ENCODE measurements around the gene KCNQ1. TPM values are rescaled to one million over a fixed set of nuclear protein-coding genes. Genes with fewer than 3 reads are reported as not detected.

Gene KCNQ1
- total and polyA plus RNA-seq, 5 experiments from 2014 or later = 8.7 to 25.1 (median 22.9) TPM

- Mint-ChIP-seq H3K36me3 (peaks cover 29 to 60% (median 32%) of the 10 kb centered on the region in 3 donors), H3K27ac (no peak overlapping the region), H3K27me3 (peaks cover 0 to 7% (median 0%) of the 10 kb centered on the region in 5 donors), H3K4me1 (peaks cover 8 to 20% (median 14%) of the 10 kb centered on the region in 4 donors), H3K9me3 (peaks cover 5 to 66% (median 24%) of the 10 kb centered on the region in 9 donors), H3K4me3 (no peak overlapping the region)
- ATAC-seq (no peak), DNase-seq (peak in 1 of 10 donors; percentile 58)
- POLR2A ChIA-PET = no interaction called here
Measured at GRCh38 chr11:2818021-2818420, 373.2 kb downstream of the KCNQ1 start.

GRCh38 chr11:2818503-2818902 lies 373.7 kb downstream of the KCNQ1 start:
- no peak overlapping the region for H3K4me3 Mint-ChIP-seq
- H3K4me1 Mint-ChIP-seq = peaks cover 5 to 20% (median 13%) of the 10 kb centered on the region in 4 donors
- ATAC-seq (no peak), DNase-seq (peak in 1 of 10 donors; percentile 23)
- H3K27ac Mint-ChIP-seq = no peak overlapping the region
- peaks cover 5 to 66% (median 26%) of the 10 kb centered on the region in 9 donors for H3K9me3 Mint-ChIP-seq
- peaks cover 32 to 61% (median 35%) of the 10 kb centered on the region in 3 donors for H3K36me3 Mint-ChIP-seq
- H3K27me3 Mint-ChIP-seq = peaks cover 0 to 7% (median 0%) of the 10 kb centered on the region in 5 donors
- POLR2A ChIA-PET = no interaction called here

GRCh38 chr11:2819316-2819715 lies 374.5 kb downstream of the KCNQ1 start:
- DNase-seq (no peak), ATAC-seq (no peak)
- POLR2A ChIA-PET = no interaction called here
- H3K36me3 Mint-ChIP-seq = peaks cover 32 to 64% (median 32%) of the 10 kb centered on the region in 3 donors
- peak overlapping the region in 1 of 10 donors; percentile 5 for H3K4me3 Mint-ChIP-seq
- H3K9me3 Mint-ChIP-seq = peaks cover 5 to 66% (median 26%) of the 10 kb centered on the region in 9 donors
- peaks cover 0 to 6% (median 0%) of the 10 kb centered on the region in 5 donors for H3K27me3 Mint-ChIP-seq
- H3K27ac Mint-ChIP-seq = no peak overlapping the region
- H3K4me1 Mint-ChIP-seq = peaks cover 1 to 19% (median 12%) of the 10 kb centered on the region in 4 donors

GRCh38 chr11:2820976-2821375 lies 376.2 kb downstream of the KCNQ1 start:
- Mint-ChIP-seq H3K27ac (no peak overlapping the region), H3K27me3 (peaks cover 0 to 7% (median 0%) of the 10 kb centered on the region in 5 donors), H3K4me3 (no peak overlapping the region), H3K9me3 (peaks cover 4 to 66% (median 24%) of the 10 kb centered on the region in 9 donors), H3K36me3 (peaks cover 29 to 58% (median 30%) of the 10 kb centered on the region in 3 donors), H3K4me1 (peaks cover 6 to 24% (median 17%) of the 10 kb centered on the region in 4 donors)
- POLR2A ChIA-PET = no interaction called here
- no peak for ATAC-seq
- no peak for DNase-seq

- Mint-ChIP-seq H3K27me3 (peaks cover 0 to 5% (median 0%) of the 10 kb centered on the region in 5 donors), H3K27ac (peak overlapping the region in 1 of 10 donors; percentile 63)
- POLR2A ChIA-PET = no interaction called here
Measured at GRCh38 chr11:2821891-2822290, 377.1 kb downstream of the KCNQ1 start.

DNA sequence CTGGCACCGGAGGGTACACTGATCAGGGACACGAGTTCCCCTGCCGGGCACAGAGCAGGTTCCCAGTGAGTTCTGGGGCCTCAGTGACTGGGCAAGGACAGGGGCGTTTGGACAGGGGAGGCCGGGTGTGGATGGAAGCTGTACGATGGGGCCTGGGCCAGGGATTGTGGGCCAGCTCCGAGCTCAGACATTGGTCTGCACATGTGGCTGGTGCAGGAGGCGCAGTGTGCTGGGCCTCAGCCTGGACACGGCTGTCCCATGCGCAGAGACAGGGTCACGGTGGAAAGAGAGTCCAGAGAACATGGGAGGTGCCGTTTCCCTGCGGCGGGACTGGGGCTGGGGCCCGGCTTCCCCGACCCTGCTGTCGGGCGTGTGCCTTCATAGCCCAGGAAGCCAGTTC lies 380.0 kb downstream of the KCNQ1 start:
- peaks cover 7 to 50% (median 33%) of the 10 kb centered on the region in 9 donors for H3K9me3 Mint-ChIP-seq
- peaks cover 0 to 5% (median 0%) of the 10 kb centered on the region in 5 donors for H3K27me3 Mint-ChIP-seq
- POLR2A ChIA-PET = no interaction called here
- no peak for DNase-seq
- peaks cover 6 to 28% (median 21%) of the 10 kb centered on the region in 4 donors for H3K4me1 Mint-ChIP-seq
- ATAC-seq = no peak
- H3K4me3 Mint-ChIP-seq = no peak overlapping the region
- H3K36me3 Mint-ChIP-seq = peaks cover 27 to 52% (median 33%) of the 10 kb centered on the region in 3 donors
- peak overlapping the region in 1 of 10 donors; percentile 71 for H3K27ac Mint-ChIP-seq

More at GRCh38 chr11:2821891-2822290, 377.1 kb downstream of the KCNQ1 start:
- Mint-ChIP-seq H3K9me3 (peaks cover 2 to 60% (median 21%) of the 10 kb centered on the region in 9 donors), H3K36me3 (peaks cover 26 to 56% (median 28%) of the 10 kb centered on the region in 3 donors), H3K4me3 (peak overlapping the region in 1 of 10 donors; percentile 18), H3K4me1 (peaks cover 6 to 24% (median 20%) of the 10 kb centered on the region in 4 donors)
- ATAC-seq = no peak
- peak in 1 of 10 donors; percentile 60 for DNase-seq

DNA sequence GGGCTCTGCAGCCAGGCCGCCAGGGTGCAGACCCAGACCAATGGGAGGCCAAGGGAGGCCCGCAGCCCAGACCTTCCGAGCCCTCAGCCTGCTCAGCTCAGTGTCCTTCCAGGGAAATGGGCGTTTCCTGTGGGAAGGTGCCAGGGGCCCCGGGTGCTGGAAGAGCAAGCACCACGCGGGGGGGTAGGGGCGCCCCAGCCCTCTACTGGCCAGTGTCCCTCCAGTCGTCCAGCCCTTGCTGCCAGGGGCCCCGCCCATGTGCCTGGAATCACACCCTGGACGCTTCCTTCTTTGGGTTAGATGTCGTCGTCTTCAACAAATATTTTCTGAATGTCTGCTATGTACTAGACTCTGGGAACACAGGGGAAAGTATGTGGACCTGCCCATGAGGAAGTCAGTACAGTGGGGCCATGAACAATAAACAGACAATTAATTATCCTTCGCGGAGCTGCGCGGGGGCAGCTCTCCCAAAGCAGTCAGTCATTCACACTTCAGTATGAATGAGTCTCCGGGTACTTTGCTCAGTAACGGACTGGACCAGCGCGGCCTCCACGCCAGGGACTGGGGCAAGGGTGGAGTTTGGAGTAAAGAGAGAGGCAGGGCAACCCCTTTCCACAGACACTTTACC lies 380.6 kb downstream of the KCNQ1 start:
- no peak overlapping the region for H3K4me3 Mint-ChIP-seq
- POLR2A ChIA-PET = no interaction called here
- peaks cover 6 to 28% (median 21%) of the 10 kb centered on the region in 4 donors for H3K4me1 Mint-ChIP-seq
- H3K27ac Mint-ChIP-seq = peak overlapping the region in 1 of 10 donors; percentile 14
- peaks cover 0 to 5% (median 0%) of the 10 kb centered on the region in 5 donors for H3K27me3 Mint-ChIP-seq
- DNase-seq (no peak), ATAC-seq (no peak)
- peaks cover 7 to 48% (median 31%) of the 10 kb centered on the region in 9 donors for H3K9me3 Mint-ChIP-seq
- peaks cover 25 to 50% (median 33%) of the 10 kb centered on the region in 3 donors for H3K36me3 Mint-ChIP-seq

DNA sequence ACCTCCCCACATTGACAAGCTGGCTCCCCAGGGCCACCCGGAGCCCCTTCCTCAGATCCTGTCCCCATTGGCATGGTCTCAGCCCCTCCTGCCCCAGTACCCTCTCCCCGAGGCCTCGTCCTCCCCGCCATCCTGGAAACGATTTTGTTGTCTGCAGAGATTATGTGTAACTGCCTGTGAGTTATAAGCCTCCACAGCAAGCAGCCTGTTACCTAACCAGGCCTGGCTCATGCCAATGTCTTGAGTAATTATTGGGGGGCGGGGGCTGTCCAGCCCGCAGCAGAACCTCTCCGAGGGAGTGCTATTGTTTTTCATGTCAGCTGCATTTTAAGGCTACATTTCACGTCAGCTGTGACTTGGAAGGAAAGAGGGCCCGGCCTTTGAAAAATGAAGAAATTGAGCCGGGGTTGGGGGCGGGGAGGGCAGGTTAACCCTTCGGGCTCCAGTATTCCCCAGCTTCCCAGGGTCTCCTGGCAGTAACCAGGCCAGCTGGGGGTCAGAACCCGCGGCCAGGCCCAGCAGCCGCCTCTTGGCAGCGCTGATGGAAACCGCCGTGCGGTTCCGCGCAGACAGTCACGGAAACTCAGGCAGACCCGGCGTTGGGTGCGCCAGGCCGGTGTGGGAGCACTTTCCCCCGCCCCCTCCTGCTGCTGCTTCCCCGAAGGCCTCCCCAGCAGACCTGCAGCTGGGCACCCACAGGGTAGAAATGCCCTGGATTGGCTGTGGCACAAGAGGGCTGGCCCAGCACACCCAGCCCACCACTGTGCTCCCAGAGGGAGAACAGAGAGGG lies 381.3 kb downstream of the KCNQ1 start:
- peaks cover 7 to 47% (median 31%) of the 10 kb centered on the region in 9 donors for H3K9me3 Mint-ChIP-seq
- ATAC-seq (peak in 1 of 2 donors; percentile 38), DNase-seq (no peak)
- H3K4me1 Mint-ChIP-seq = peaks cover 6 to 28% (median 20%) of the 10 kb centered on the region in 4 donors
- peak overlapping the region in 3 of 10 donors; percentile 14 to 48 (median 37) for H3K27ac Mint-ChIP-seq
- no peak overlapping the region for H3K4me3 Mint-ChIP-seq
- peaks cover 25 to 45% (median 33%) of the 10 kb centered on the region in 3 donors for H3K36me3 Mint-ChIP-seq
- POLR2A ChIA-PET = no interaction called here
- peaks cover 0 to 5% (median 0%) of the 10 kb centered on the region in 5 donors for H3K27me3 Mint-ChIP-seq

DNA sequence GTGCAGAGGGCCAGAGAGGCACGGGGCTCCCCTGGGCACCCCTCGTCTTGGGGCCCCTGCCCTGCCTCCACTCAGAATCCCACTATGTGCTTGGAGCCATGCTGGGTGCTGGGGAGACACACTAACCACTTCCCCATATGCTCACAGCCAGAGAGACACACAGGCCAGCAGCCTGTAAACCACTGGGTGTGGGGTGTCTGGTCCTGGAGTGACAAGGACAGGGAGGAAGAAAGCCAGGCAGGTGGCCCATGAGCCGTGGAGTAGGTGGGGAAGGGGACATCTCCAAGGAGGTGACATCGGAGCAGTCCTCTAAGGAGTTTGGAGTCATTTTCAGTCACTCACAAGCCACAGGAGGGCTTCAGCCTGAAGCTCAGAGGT lies 381.9 kb downstream of the KCNQ1 start:
- Mint-ChIP-seq H3K4me3 (peak overlapping the region in 2 of 10 donors; percentile 9 to 26), H3K27me3 (peaks cover 0 to 5% (median 0%) of the 10 kb centered on the region in 5 donors), H3K36me3 (peaks cover 25 to 42% (median 32%) of the 10 kb centered on the region in 3 donors), H3K4me1 (peaks cover 6 to 25% (median 20%) of the 10 kb centered on the region in 4 donors), H3K9me3 (peaks cover 7 to 44% (median 31%) of the 10 kb centered on the region in 9 donors), H3K27ac (peak overlapping the region in 4 of 10 donors; percentile 19 to 57 (median 32))
- POLR2A ChIA-PET = no interaction called here
- ATAC-seq (no peak), DNase-seq (no peak)

DNA sequence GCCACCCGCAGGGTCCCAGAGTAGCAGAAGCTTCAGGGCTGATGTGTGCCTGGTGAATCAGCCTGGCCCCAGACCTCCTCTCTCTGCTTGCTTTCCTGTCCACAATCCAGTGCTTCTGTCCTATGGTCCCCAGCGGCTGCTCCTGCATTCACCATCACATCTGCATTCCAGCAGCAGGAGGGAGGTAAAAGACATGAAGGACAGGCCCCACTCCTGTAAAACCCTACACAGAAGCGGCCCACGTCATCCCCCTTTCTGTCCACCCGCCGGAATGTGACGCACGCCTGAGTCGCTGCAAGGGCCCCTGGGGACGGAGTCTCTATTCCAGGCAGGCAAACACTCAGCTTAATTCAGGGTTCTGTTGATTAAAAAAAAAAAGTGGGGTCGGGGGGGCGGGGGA lies 382.4 kb downstream of the KCNQ1 start:
- Mint-ChIP-seq H3K4me1 (peaks cover 6 to 20% (median 19%) of the 10 kb centered on the region in 4 donors), H3K27me3 (peaks cover 0 to 4% (median 0%) of the 10 kb centered on the region in 5 donors), H3K9me3 (peaks cover 7 to 38% (median 26%) of the 10 kb centered on the region in 9 donors), H3K36me3 (peaks cover 24 to 36% (median 26%) of the 10 kb centered on the region in 3 donors), H3K4me3 (peak overlapping the region in 1 of 10 donors; percentile 8), H3K27ac (no peak overlapping the region)
- POLR2A ChIA-PET = no interaction called here
- no peak for ATAC-seq
- DNase-seq = no peak

- Mint-ChIP-seq H3K9me3 (peaks cover 4 to 33% (median 20%) of the 10 kb centered on the region in 9 donors), H3K27me3 (peaks cover 0 to 2% (median 0%) of the 10 kb centered on the region in 5 donors), H3K4me1 (peaks cover 5 to 20% (median 18%) of the 10 kb centered on the region in 4 donors), H3K4me3 (peak overlapping the region in 2 of 10 donors; percentile 8 to 10), H3K36me3 (peaks cover 19 to 31% (median 21%) of the 10 kb centered on the region in 3 donors), H3K27ac (peak overlapping the region in 1 of 10 donors; percentile 85)
- DNase-seq (no peak), ATAC-seq (no peak)
- POLR2A ChIA-PET = no interaction called here
Measured at GRCh38 chr11:2827792-2828191, 383.0 kb downstream of the KCNQ1 start.

DNA sequence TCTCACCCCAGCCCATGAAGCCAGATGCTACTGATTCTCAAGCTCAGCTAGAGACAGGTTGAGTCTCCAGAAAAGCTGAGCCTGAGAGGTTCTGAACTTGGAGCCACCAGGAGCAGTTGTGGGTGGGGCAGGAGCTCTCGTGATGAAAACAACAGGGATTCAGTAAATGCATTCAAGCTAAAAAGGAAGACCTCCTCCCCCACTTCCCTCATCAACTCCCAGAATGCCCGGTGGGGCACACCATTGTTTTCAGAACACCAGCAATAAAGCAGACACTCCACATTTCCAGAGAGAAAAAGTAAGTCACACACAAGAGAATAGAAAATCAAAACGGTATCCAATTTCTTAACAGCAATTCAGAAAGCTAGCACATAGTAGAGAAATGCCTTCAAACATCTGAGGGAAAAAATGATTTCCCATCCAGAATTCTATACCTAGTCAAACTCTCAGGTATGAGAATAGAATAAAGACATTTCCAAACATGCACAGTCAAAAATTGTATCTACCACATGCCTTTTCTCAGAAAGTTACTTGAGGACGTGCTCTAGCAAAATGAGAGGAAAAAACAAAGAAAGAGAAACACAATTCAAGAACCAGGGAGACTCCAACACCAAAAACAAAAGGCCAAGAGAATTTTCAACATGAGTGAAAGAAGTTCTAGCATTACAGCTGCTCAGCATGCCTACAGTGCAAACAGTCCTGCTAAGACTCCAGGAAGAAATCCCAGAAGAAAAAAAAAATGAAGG lies 383.9 kb downstream of the KCNQ1 start:
- peaks cover 0 to 30% (median 17%) of the 10 kb centered on the region in 9 donors for H3K9me3 Mint-ChIP-seq
- POLR2A ChIA-PET = no interaction called here
- peak overlapping the region in 1 of 10 donors; percentile 72 for H3K27ac Mint-ChIP-seq
- no peak for ATAC-seq
- no peak overlapping the region for H3K4me3 Mint-ChIP-seq
- DNase-seq = no peak
- H3K4me1 Mint-ChIP-seq = peaks cover 5 to 14% (median 13%) of the 10 kb centered on the region in 4 donors
- peaks cover 14 to 26% (median 17%) of the 10 kb centered on the region in 3 donors for H3K36me3 Mint-ChIP-seq
- peaks cover 0 to 2% (median 0%) of the 10 kb centered on the region in 5 donors for H3K27me3 Mint-ChIP-seq

Measured in naive thymus-derived CD8-positive, alpha-beta T cell (primary cell).